Hepatocyte (in vitro differentiated cells): ENCODE measurements around the gene BCCIP. TPM values are rescaled to one million over a fixed set of nuclear protein-coding genes. Genes with fewer than 3 reads are reported as not detected.

Experiments used
- DNase-seq: peaks from one replicate; pipeline ENCODE4 v3.0.0-alpha.2; 2016; ENCODE audit warnings: low spot score
- H2AFZ ChIP-seq: fragments of 200-600 bp; sonication (generic); 2 replicates; pipeline ENCODE4 v1.6.0; 2016; ENCODE audit warnings: antibody characterized with exemption, mild to moderate bottlenecking
- H3K27ac ChIP-seq: fragments of 200-600 bp; sonication (generic); 2 replicates; pipeline ENCODE4 v1.5.1; 2016; ENCODE audit warnings: mild to moderate bottlenecking
- H3K27me3 ChIP-seq: fragments of 200-600 bp; sonication (generic); 2 replicates; pipeline ENCODE4 v1.6.1; 2016
- H3K36me3 ChIP-seq: fragments of 200-600 bp; sonication (generic); replicated peaks from 2 replicates; pipeline ENCODE4 v1.5.1; 2016; ENCODE audit warnings: low read depth; ENCODE audit not compliant: insufficient read depth
- H3K4me1 ChIP-seq: fragments of 200-600 bp; sonication (generic); 2 replicates; pipeline ENCODE4 v1.5.1; 2016; ENCODE audit warnings: mild to moderate bottlenecking, moderate library complexity; ENCODE audit not compliant: insufficient read depth
- H3K4me2 ChIP-seq: fragments of 200-600 bp; sonication (generic); 2 replicates; pipeline ENCODE4 v1.6.0; 2016
- H3K4me3 ChIP-seq: fragments of 200-600 bp; sonication (generic); 2 replicates; pipeline ENCODE4 v1.5.1; 2016; ENCODE audit warnings: mild to moderate bottlenecking
- H3K79me2 ChIP-seq: fragments of 200-600 bp; sonication (generic); 2 replicates; pipeline ENCODE4 v1.6.0; 2017; ENCODE audit warnings: mild to moderate bottlenecking
- H3K9me2 ChIP-seq: fragments of 200-600 bp; sonication (generic); replicated peaks from 2 replicates; pipeline ENCODE4 v1.6.0; 2017; ENCODE audit warnings: mild to moderate bottlenecking; ENCODE audit not compliant: insufficient read depth
- H3K9me3 ChIP-seq: fragments of 200-600 bp; sonication (generic); 2 replicates; pipeline ENCODE4 v1.5.1; 2016; ENCODE audit warnings: low read depth, mild to moderate bottlenecking
- H4K20me1 ChIP-seq: fragments of 200-600 bp; sonication (generic); 2 replicates; pipeline ENCODE4 v1.6.0; 2016; ENCODE audit warnings: mild to moderate bottlenecking; ENCODE audit not compliant: insufficient read depth, poor library complexity, severe bottlenecking
- EZH2 ChIP-seq: fragments of 200-600 bp; sonication (generic); IDR thresholded peaks from 2 replicates; pipeline ENCODE4 v1.6.1; 2016; ENCODE audit warnings: antibody characterized with exemption, mild to moderate bottlenecking, borderline replicate concordance
- EZH2phosphoT487 ChIP-seq: fragments of 200-600 bp; sonication (generic); IDR thresholded peaks from one replicate; pipeline ENCODE4 v1.6.1; 2018; ENCODE audit warnings: antibody characterized with exemption, mild to moderate bottlenecking, low read depth, moderate library complexity; ENCODE audit not compliant: unreplicated experiment, severe bottlenecking
- WGBS: methylation state at CpG from one replicate; pipeline ENCODE4 v1.1.6; 2016; ENCODE audit warnings: low lambda C conversion rate; ENCODE audit errors: missing lambda C conversion rate; 5-methylcytosine and 5-hydroxymethylcytosine counted together
- polyA plus RNA-seq: library from polyadenylated mRNA; unstranded; fragments of >200 nt; fragmentation: Nextera tagmentation; extraction: Ambion mirVana; gene quantifications from 2 replicates; pipeline ENCODE4 v1.2.1, GENCODE V29; 2016
- total RNA-seq: library from RNA; depleted of rRNA; stranded (reverse); fragments of >200 nt; gene quantifications from 2 replicates; pipeline ENCODE4 v1.2.3, GENCODE V29; 2014
- TF ChIP-seq, protein P1 (sequence below): fragments of 200-600 bp; sonication (generic); IDR thresholded peaks from 2 replicates; pipeline ENCODE4 v1.5.1; 2016; ENCODE audit warnings: antibody characterized with exemption, mild to moderate bottlenecking; ENCODE audit not compliant: poor library complexity

Gene BCCIP
- total and polyA plus RNA-seq, 2 experiments from 2014 or later, result 45.0 to 63.2 TPM

GRCh38 chr10:125775491-125776106 lies 47.7 kb upstream of the BCCIP start, which contains the start of gene MMP21:
Gene MMP21 (minus strand): TSS chr10:125775821. CDS start chr10:125775821, 0 bp downstream.
- no peak within 1 kb of the TSS for H3K4me2 ChIP-seq
- H3K79me2 ChIP-seq, result no peaks in the 10 kb centered on the region
- H3K27ac ChIP-seq, result no peak within 1 kb of the TSS
- no peak for DNase-seq
- no peaks in the 10 kb centered on the region for H3K4me1 ChIP-seq
- no peak within 1 kb of the TSS for H2AFZ ChIP-seq
- no peaks in the 10 kb centered on the region for H3K9me2 ChIP-seq
- H3K27me3 ChIP-seq, result no peaks in the 10 kb centered on the region
- no peaks in the 10 kb centered on the region for H3K9me3 ChIP-seq
- H4K20me1 ChIP-seq, result no peaks in the 10 kb centered on the region
- H3K36me3 ChIP-seq, result no peaks in the 10 kb centered on the region
- WGBS, result 94% methylated on average over 25 of the region's 26 CpGs
- TF ChIP-seq EZH2, result no peak
- TF ChIP-seq EZH2phosphoT487, result no peak
- TF ChIP-seq, protein P1, sequence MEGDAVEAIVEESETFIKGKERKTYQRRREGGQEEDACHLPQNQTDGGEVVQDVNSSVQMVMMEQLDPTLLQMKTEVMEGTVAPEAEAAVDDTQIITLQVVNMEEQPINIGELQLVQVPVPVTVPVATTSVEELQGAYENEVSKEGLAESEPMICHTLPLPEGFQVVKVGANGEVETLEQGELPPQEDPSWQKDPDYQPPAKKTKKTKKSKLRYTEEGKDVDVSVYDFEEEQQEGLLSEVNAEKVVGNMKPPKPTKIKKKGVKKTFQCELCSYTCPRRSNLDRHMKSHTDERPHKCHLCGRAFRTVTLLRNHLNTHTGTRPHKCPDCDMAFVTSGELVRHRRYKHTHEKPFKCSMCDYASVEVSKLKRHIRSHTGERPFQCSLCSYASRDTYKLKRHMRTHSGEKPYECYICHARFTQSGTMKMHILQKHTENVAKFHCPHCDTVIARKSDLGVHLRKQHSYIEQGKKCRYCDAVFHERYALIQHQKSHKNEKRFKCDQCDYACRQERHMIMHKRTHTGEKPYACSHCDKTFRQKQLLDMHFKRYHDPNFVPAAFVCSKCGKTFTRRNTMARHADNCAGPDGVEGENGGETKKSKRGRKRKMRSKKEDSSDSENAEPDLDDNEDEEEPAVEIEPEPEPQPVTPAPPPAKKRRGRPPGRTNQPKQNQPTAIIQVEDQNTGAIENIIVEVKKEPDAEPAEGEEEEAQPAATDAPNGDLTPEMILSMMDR, result no peak
- no peak within 1 kb of the TSS for H3K4me3 ChIP-seq

GRCh38 chr10:125777806-125778205 lies 45.5 kb upstream of the BCCIP start:
- H3K27ac ChIP-seq, result no peak overlapping the region
- no peak for DNase-seq

GRCh38 chr10:125778556-125778955 lies 44.8 kb upstream of the BCCIP start:
- H3K79me2 ChIP-seq, result no peaks in the 10 kb centered on the region
- H3K9me3 ChIP-seq, result no peaks in the 10 kb centered on the region
- 66% methylated on average over 5 of the region's 5 CpGs for WGBS
- no peak overlapping the region for H3K27ac ChIP-seq
- H4K20me1 ChIP-seq, result no peaks in the 10 kb centered on the region
- no peak overlapping the region for H3K4me3 ChIP-seq
- H2AFZ ChIP-seq, result no peak overlapping the region
- H3K9me2 ChIP-seq, result no peaks in the 10 kb centered on the region
- no peaks in the 10 kb centered on the region for H3K36me3 ChIP-seq
- no peaks in the 10 kb centered on the region for H3K4me1 ChIP-seq
- H3K27me3 ChIP-seq, result no peaks in the 10 kb centered on the region
- DNase-seq, result no peak
- TF ChIP-seq, protein P1, result no peak
- TF ChIP-seq EZH2 (no peak), EZH2phosphoT487 (no peak)
- no peak overlapping the region for H3K4me2 ChIP-seq

More at GRCh38 chr10:125777806-125778205, 45.5 kb upstream of the BCCIP start:
- Histone ChIP-seq H3K4me3 (no peak overlapping the region), H3K9me3 (no peaks in the 10 kb centered on the region), H3K4me1 (no peaks in the 10 kb centered on the region), H3K36me3 (no peaks in the 10 kb centered on the region), H3K79me2 (no peaks in the 10 kb centered on the region), H3K9me2 (no peaks in the 10 kb centered on the region), H3K4me2 (no peak overlapping the region), H3K27me3 (no peaks in the 10 kb centered on the region), H4K20me1 (no peaks in the 10 kb centered on the region), H2AFZ (no peak overlapping the region)
- TF ChIP-seq, protein P1, result no peak
- no peak for TF ChIP-seq EZH2
- no peak for TF ChIP-seq EZH2phosphoT487
- WGBS, result 89% methylated on average over 9 of the region's 9 CpGs
